HL-60/S4 (cell line): ENCODE measurements around the gene ALG3.

ENCODE experiments used
- in situ Hi-C: fragments of 300-500 bp; cut with MboI; formaldehyde crosslinking; loops from 2 replicates; pipeline ENCODE4 v1.14.3; 2022; ENCODE audit warnings: low sequenced_read_pairs

ALG3 gene

DNA sequence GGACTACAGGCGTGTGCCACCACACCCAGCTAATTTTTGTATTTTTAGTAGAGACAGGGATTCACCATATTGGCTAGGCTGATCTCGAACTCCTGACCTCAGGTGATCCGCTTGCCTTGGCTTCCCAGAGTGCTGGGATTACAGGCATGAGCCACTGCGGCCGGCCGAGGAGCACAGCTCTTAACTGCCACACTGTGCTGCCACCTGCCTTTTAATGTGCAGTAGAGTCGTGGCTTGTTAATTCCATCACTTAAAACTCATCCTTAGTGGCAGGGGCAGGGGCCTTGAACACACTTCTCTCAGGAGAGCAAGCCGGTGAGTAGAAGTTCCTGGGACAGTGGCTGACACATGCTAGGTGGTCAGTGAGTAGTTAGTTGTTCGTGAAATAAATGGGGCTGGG is 50.3 kb downstream of the ALG3 start:
- in situ Hi-C loops, result no loop called here

DNA sequence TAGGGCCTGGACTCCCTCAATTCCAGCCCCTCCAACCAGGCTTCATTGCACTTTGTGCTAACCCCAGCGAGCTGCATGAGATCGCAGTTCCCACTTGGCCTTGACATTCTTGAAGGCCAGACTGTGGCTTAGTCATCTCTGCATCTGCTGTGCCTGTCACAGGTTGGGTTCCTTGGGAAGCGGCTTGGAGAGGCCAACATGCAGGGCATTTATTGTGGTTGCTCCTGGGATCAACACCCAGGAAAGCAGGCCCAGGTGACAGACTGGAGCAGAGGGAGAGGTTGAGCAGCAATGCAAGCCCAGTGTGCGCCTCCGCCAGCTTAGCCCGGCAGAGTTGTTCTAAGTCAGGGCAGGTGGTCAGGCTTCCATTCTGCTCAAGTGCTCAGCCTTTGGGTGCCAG is 52.2 kb downstream of the ALG3 start:
- in situ Hi-C loops, result no loop called here

DNA sequence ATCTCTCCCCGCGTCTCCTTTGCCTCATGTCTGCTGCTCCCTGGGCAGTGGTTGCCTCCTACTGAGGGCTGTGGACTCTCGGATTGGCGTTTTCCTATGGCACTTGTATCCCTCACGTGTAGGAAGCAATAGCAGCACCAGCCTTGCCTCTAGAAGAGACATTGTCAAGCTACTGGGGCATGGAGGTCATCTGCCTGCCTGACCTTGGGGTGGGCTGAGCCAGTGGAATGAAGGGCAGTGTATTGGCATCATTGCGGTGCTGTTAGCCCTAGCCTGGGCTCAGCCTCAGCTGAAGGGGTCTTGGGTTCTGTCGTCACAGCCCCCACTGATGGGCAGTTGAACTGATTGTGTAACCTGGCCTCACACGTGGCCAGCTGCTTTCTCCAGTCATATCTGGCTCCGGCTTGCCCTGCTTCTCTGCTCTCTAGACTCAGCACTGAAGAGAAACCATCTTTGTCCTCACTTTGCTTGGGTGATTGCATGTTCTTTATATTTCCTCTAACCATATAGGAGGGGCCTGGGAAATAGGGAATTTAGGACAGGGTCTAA is 54.7 kb downstream of the ALG3 start:
- in situ Hi-C loops, result no loop called here

DNA sequence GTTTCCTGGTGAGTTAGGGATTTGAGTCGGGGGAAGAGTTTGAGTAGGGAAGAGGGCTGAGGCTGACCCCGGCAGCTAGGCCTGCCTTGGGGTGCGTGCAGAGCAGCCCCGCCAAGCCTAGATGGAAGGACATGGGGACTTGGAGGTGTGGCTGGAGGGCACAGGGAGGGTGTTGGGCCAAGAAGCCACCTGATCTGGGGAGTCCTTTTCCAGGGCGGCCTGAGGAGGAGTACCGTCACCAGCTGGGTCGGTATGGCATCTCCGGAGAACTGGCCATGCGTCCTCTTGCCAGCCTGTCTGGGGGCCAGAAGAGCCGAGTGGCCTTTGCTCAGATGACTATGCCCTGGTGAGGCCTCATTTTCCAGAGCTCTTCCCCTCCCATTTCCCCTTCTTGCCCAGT is 55.9 kb downstream of the ALG3 start:
- in situ Hi-C loops, result no loop called here
